Retinal pigment epithelial cell (primary cell): ENCODE measurements around the gene RPP30.

Experiments used
- DNase-seq: peaks from one replicate; pipeline ENCODE4 v3.0.0-alpha.2; 2010; ENCODE audit warnings: low read depth
- H3K4me3 ChIP-seq: 2 replicates; pipeline ENCODE4 v1.5.1; 2011; ENCODE audit warnings: mild to moderate bottlenecking, low read length, control low read depth, moderate library complexity
- CTCF ChIP-seq: conservative IDR thresholded peaks from 2 replicates; pipeline ENCODE4 v1.5.1; 2011; ENCODE audit warnings: low read depth, low read length, control low read depth, inconsistent platforms

The RPP30 gene

GRCh38 chr10:90916392-90917237 is 44.8 kb downstream of the RPP30 start:
- no peak for TF ChIP-seq CTCF
- H3K4me3 ChIP-seq: no peak overlapping the region
- DNase-seq: no peak

GRCh38 chr10:90917238-90917967 is 45.6 kb downstream of the RPP30 start:
- DNase-seq: no peak
- H3K4me3 ChIP-seq: no peak overlapping the region
- no peak for TF ChIP-seq CTCF

GRCh38 chr10:90917968-90918318 is 46.2 kb downstream of the RPP30 start:
- no peak for DNase-seq
- H3K4me3 ChIP-seq: no peak overlapping the region
- no peak for TF ChIP-seq CTCF

GRCh38 chr10:90919683-90920574 is 48.2 kb downstream of the RPP30 start:
- no peak for TF ChIP-seq CTCF
- DNase-seq: no peak
- peak overlapping the region; percentile 42 for H3K4me3 ChIP-seq

- no peak for TF ChIP-seq CTCF
- H3K4me3 ChIP-seq: peak within 1 kb of the TSS; percentile 42
- DNase-seq: peak; percentile 92
Observed at GRCh38 chr10:90920986-90921666, 49.4 kb downstream of the RPP30 start, which contains the start of gene ANKRD1. Gene ANKRD1 (minus strand): TSS chr10:90921087. CDS start chr10:90921027, 60 bp downstream.

- H3K4me3 ChIP-seq: no peak overlapping the region
- no peak for TF ChIP-seq CTCF
- DNase-seq: no peak
Observed at GRCh38 chr10:90921906-90922305, 50.1 kb downstream of the RPP30 start.
